Trophoblast cell (in vitro differentiated cells and primary cell): ENCODE results near the gene NCOA5.

Source experiments
- DNase-seq, 2 donors: peaks; one replicate each; pipeline ENCODE4 v3.0.0-alpha.2; 2016
- H2AFZ ChIP-seq: 2 replicates; pipeline ENCODE4 v1.6.1; 2013; ENCODE audit warnings: low read length, moderate library complexity, mild to moderate bottlenecking; ENCODE audit not compliant: insufficient read depth, poor library complexity
- H2AK5ac ChIP-seq: 2 replicates; pipeline ENCODE4 v1.6.1; 2013; ENCODE audit warnings: mild to moderate bottlenecking, low read length
- H2BK120ac ChIP-seq: 2 replicates; pipeline ENCODE4 v1.6.1; 2013; ENCODE audit warnings: low read length, mild to moderate bottlenecking, moderate library complexity; ENCODE audit not compliant: insufficient read depth, poor library complexity
- H2BK12ac ChIP-seq: 2 replicates; pipeline ENCODE4 v1.6.1; 2013; ENCODE audit warnings: mild to moderate bottlenecking, low read length, moderate library complexity
- H2BK5ac ChIP-seq: 2 replicates; pipeline ENCODE4 v1.6.1; 2013; ENCODE audit warnings: low read length, low read depth, moderate library complexity, mild to moderate bottlenecking; ENCODE audit not compliant: poor library complexity
- H3K14ac ChIP-seq: 2 replicates; pipeline ENCODE4 v1.6.1; 2013; ENCODE audit warnings: mild to moderate bottlenecking, low read length
- H3K18ac ChIP-seq: 2 replicates; pipeline ENCODE4 v1.6.1; 2013; ENCODE audit warnings: mild to moderate bottlenecking, low read length
- H3K23ac ChIP-seq: 2 replicates; pipeline ENCODE4 v1.6.1; 2013; ENCODE audit warnings: low read length
- H3K27ac ChIP-seq: 2 replicates; pipeline ENCODE4 v1.5.1; 2013; ENCODE audit warnings: low read depth, mild to moderate bottlenecking, inconsistent platforms, low read length, moderate library complexity
- H3K27me3 ChIP-seq: 2 replicates; pipeline ENCODE4 v1.6.1; 2013; ENCODE audit warnings: inconsistent platforms, mild to moderate bottlenecking, low read length, moderate library complexity; ENCODE audit not compliant: insufficient read depth
- H3K36me3 ChIP-seq, 2 experiments: 1 replicate in 1 of 2; 2 replicates in 1 of 2; pipeline ENCODE4 v1.6.1; 2013; ENCODE audit warnings: low read length in 2 of 2, mild to moderate bottlenecking in 2 of 2, moderate library complexity in 1 of 2; ENCODE audit not compliant: insufficient read depth in 2 of 2, control insufficient read depth in 1 of 2
- H3K4ac ChIP-seq: 2 replicates; pipeline ENCODE4 v1.6.1; 2013; ENCODE audit warnings: low read depth, mild to moderate bottlenecking, low read length, moderate library complexity
- H3K4me1 ChIP-seq, 2 experiments: 1 replicate in 1 of 2; 2 replicates in 1 of 2; pipeline ENCODE4 v1.6.1; 2013; ENCODE audit warnings: low read length in 2 of 2, mild to moderate bottlenecking in 2 of 2, moderate library complexity in 1 of 2; ENCODE audit not compliant: insufficient read depth in 2 of 2, control insufficient read depth in 1 of 2
- H3K4me2 ChIP-seq: 2 replicates; pipeline ENCODE4 v1.6.1; 2013; ENCODE audit warnings: inconsistent platforms, mild to moderate bottlenecking, low read length, moderate library complexity
- H3K4me3 ChIP-seq: 2 replicates; pipeline ENCODE4 v1.5.1; 2013; ENCODE audit warnings: mild to moderate bottlenecking, low read depth, low read length, inconsistent platforms
- H3K79me1 ChIP-seq: one replicate; pipeline ENCODE4 v1.6.1; 2013; ENCODE audit warnings: low read length
- H3K79me2 ChIP-seq: 2 replicates; pipeline ENCODE4 v1.6.1; 2013; ENCODE audit warnings: low read length, mild to moderate bottlenecking; ENCODE audit not compliant: control insufficient read depth, insufficient read depth, poor library complexity
- H3K9ac ChIP-seq: 2 replicates; pipeline ENCODE4 v1.6.1; 2013; ENCODE audit warnings: mild to moderate bottlenecking, low read length
- H3K9me3 ChIP-seq: 2 replicates; pipeline ENCODE4 v1.6.1; 2013; ENCODE audit warnings: low read depth, mild to moderate bottlenecking, control low read depth, inconsistent platforms, low read length; ENCODE audit not compliant: insufficient read depth
- H4K12ac ChIP-seq: 2 replicates; pipeline ENCODE4 v1.6.1; 2013; ENCODE audit warnings: low read depth, mild to moderate bottlenecking, low read length, moderate library complexity
- H4K8ac ChIP-seq: 2 replicates; pipeline ENCODE4 v1.6.1; 2013; ENCODE audit warnings: low read depth, mild to moderate bottlenecking, low read length, moderate library complexity
- H4K91ac ChIP-seq: one replicate; pipeline ENCODE4 v1.6.1; 2013; ENCODE audit warnings: low read depth, mild to moderate bottlenecking, low read length, moderate library complexity
- WGBS: extraction: QIAGEN DNeasy Blood & Tissue Kit; methylation state at CpG from one replicate; pipeline ENCODE4 v1.1.7; 2013; ENCODE audit warnings: missing lambda C conversion rate; ENCODE audit not compliant: insufficient read length, insufficient coverage; ENCODE audit errors: extremely low coverage; 5-methylcytosine and 5-hydroxymethylcytosine counted together

Gene NCOA5

GRCh38 chr20:46036370-46036769 lies 53.4 kb downstream of the NCOA5 start:
- no peak overlapping the region for H2BK5ac ChIP-seq
- H2BK12ac ChIP-seq: no peak overlapping the region
- H3K27me3 ChIP-seq: peaks cover 36% of the 10 kb centered on the region
- H4K91ac ChIP-seq: no peak overlapping the region
- no peak overlapping the region for H4K12ac ChIP-seq
- H3K4me2 ChIP-seq: no peak overlapping the region
- H2AK5ac ChIP-seq: no peak overlapping the region
- no peak overlapping the region for H3K27ac ChIP-seq
- no peak overlapping the region for H3K23ac ChIP-seq
- H2AFZ ChIP-seq: no peak overlapping the region
- no peak overlapping the region for H3K18ac ChIP-seq
- H3K79me1 ChIP-seq: no peaks in the 10 kb centered on the region
- no peak overlapping the region for H3K4me3 ChIP-seq
- no peak overlapping the region for H2BK120ac ChIP-seq
- H3K9ac ChIP-seq: no peak overlapping the region
- H3K4ac ChIP-seq: no peak overlapping the region
- WGBS: no CpG with 5 or more reads among the region's 8 CpGs
- no peaks in the 10 kb centered on the region for H3K36me3 ChIP-seq
- no peak overlapping the region for H4K8ac ChIP-seq
- no peak overlapping the region for H3K14ac ChIP-seq
- H3K4me1 ChIP-seq: peaks cover 0 to 5% of the 10 kb centered on the region in 2 experiments
- peaks cover 1% of the 10 kb centered on the region for H3K9me3 ChIP-seq
- H3K79me2 ChIP-seq: no peaks in the 10 kb centered on the region
- DNase-seq: no peak

GRCh38 chr20:46035713-46036112 lies 54.0 kb downstream of the NCOA5 start:
- Histone ChIP-seq H3K27ac (no peak overlapping the region), H4K8ac (no peak overlapping the region), H3K27me3 (peaks cover 42% of the 10 kb centered on the region), H3K18ac (no peak overlapping the region), H3K79me1 (no peaks in the 10 kb centered on the region), H3K4me3 (no peak overlapping the region), H3K14ac (no peak overlapping the region), H2BK12ac (no peak overlapping the region), H2AK5ac (no peak overlapping the region), H3K4me2 (no peak overlapping the region), H2BK120ac (no peak overlapping the region), H4K91ac (no peak overlapping the region), H2AFZ (no peak overlapping the region), H3K36me3 (no peaks in the 10 kb centered on the region), H4K12ac (no peak overlapping the region), H2BK5ac (no peak overlapping the region), H3K23ac (no peak overlapping the region), H3K4me1 (peaks cover 0 to 5% of the 10 kb centered on the region in 2 experiments), H3K9ac (no peak overlapping the region), H3K79me2 (no peaks in the 10 kb centered on the region), H3K4ac (no peak overlapping the region), H3K9me3 (peaks cover 1% of the 10 kb centered on the region)
- DNase-seq: no peak
- WGBS: no CpG with 5 or more reads among the region's 6 CpGs

GRCh38 chr20:46035253-46035652 lies 54.5 kb downstream of the NCOA5 start:
- no peak overlapping the region for H4K12ac ChIP-seq
- no peak overlapping the region for H3K23ac ChIP-seq
- WGBS: 100% methylated on average over 2 of the region's 5 CpGs
- H3K4ac ChIP-seq: no peak overlapping the region
- no peak overlapping the region for H4K91ac ChIP-seq
- no peak overlapping the region for H2AK5ac ChIP-seq
- H3K36me3 ChIP-seq: no peaks in the 10 kb centered on the region
- H3K27me3 ChIP-seq: peaks cover 47% of the 10 kb centered on the region
- H2BK12ac ChIP-seq: no peak overlapping the region
- no peak overlapping the region for H2BK120ac ChIP-seq
- H3K14ac ChIP-seq: no peak overlapping the region
- no peak for DNase-seq
- H3K9ac ChIP-seq: no peak overlapping the region
- no peak overlapping the region for H4K8ac ChIP-seq
- no peak overlapping the region for H3K4me2 ChIP-seq
- no peak overlapping the region for H3K18ac ChIP-seq
- no peak overlapping the region for H2AFZ ChIP-seq
- no peaks in the 10 kb centered on the region for H3K79me1 ChIP-seq
- no peak overlapping the region for H3K4me3 ChIP-seq
- peaks cover 0 to 5% of the 10 kb centered on the region in 2 experiments for H3K4me1 ChIP-seq
- H2BK5ac ChIP-seq: no peak overlapping the region
- H3K27ac ChIP-seq: no peak overlapping the region
- H3K9me3 ChIP-seq: peaks cover 1% of the 10 kb centered on the region
- no peaks in the 10 kb centered on the region for H3K79me2 ChIP-seq

- H2BK12ac ChIP-seq: no peak overlapping the region
- H3K4me1 ChIP-seq: peaks cover 0 to 6% of the 10 kb centered on the region in 2 experiments
- no peak overlapping the region for H3K14ac ChIP-seq
- H4K12ac ChIP-seq: no peak overlapping the region
- no peak overlapping the region for H3K23ac ChIP-seq
- H2BK120ac ChIP-seq: no peak overlapping the region
- peaks cover 4% of the 10 kb centered on the region for H3K9me3 ChIP-seq
- H3K79me2 ChIP-seq: no peaks in the 10 kb centered on the region
- peaks cover 58% of the 10 kb centered on the region for H3K27me3 ChIP-seq
- no peak for DNase-seq
- no peak overlapping the region for H4K91ac ChIP-seq
- H3K79me1 ChIP-seq: no peaks in the 10 kb centered on the region
- no peak overlapping the region for H3K27ac ChIP-seq
- no peak overlapping the region for H2AFZ ChIP-seq
- WGBS: no CpG with 5 or more reads among the region's 3 CpGs
- no peak overlapping the region for H3K18ac ChIP-seq
- H2AK5ac ChIP-seq: no peak overlapping the region
- H3K4me3 ChIP-seq: no peak overlapping the region
- no peak overlapping the region for H2BK5ac ChIP-seq
- no peak overlapping the region for H3K4ac ChIP-seq
- no peak overlapping the region for H3K9ac ChIP-seq
- no peak overlapping the region for H3K4me2 ChIP-seq
- no peak overlapping the region for H4K8ac ChIP-seq
- H3K36me3 ChIP-seq: no peaks in the 10 kb centered on the region
Observed at GRCh38 chr20:46034039-46034438, 55.7 kb downstream of the NCOA5 start.
